GM12878 (cell line): ENCODE measurements around the gene ADAMTS18. TPM values are rescaled to one million over a fixed set of nuclear protein-coding genes. Genes with fewer than 3 reads are reported as not detected.

Source experiments
- ATAC-seq: fragments of 200-7000 bp; cut with Tn5 transposase; 3 replicates; pipeline ENCODE4 v1.9.1; 2020; ENCODE audit warnings: mild to moderate bottlenecking, moderate library complexity
- BruUV-seq: library from RNA; stranded (reverse); fragments of 400-500 nt; replicated peaks from 2 replicates; lab custom pipeline; 2021; lab: Mats Ljungman, UMichigan
- CTCF ChIA-PET: fragments of 300-600 bp; sonication (Branson Sonifier 250); formaldehyde crosslinking; extraction: SDS; loops from one replicate; lab custom pipeline; 2021; ENCODE audit warnings: inconsistent platforms; lab: Yijun Ruan, JAX
- POLR2A ChIA-PET: fragments of 350-600 bp; formaldehyde crosslinking; extraction: SDS; loops from one replicate; lab custom pipeline; 2021; ENCODE audit warnings: inconsistent platforms; lab: Charles Lee
- RAD21 ChIA-PET: fragments of 300-600 bp; sonication (Branson Sonifier 250); formaldehyde crosslinking; loops from one replicate; lab custom pipeline; 2023; ENCODE audit warnings: antibody characterized with exemption; ENCODE audit not compliant: unreplicated experiment; lab: Charles Lee
- SMC1A ChIA-PET: fragments of 300-600 bp; sonication (Branson Sonifier 250); formaldehyde crosslinking; loops from one replicate; lab custom pipeline; 2023; ENCODE audit not compliant: unreplicated experiment, uncharacterized antibody; lab: Charles Lee
- DNase-seq: peaks from one replicate; pipeline ENCODE4 v3.0.0-alpha.2; 2011; ENCODE audit warnings: low read depth, low spot score
- FAIRE-seq: peaks from 3 replicates; lab custom pipeline; 2011; peaks lifted over from hg19 to GRCh38; lab: Jason Lieb, UNC
- H2AFZ ChIP-seq: 2 replicates; pipeline ENCODE4 v1.6.0; 2011; ENCODE audit warnings: low read depth, low read length, control low read depth; ENCODE audit not compliant: control insufficient read depth
- H3K27ac ChIP-seq: 2 replicates; pipeline ENCODE4 v1.5.1; 2011; ENCODE audit warnings: control low read depth; ENCODE audit not compliant: control insufficient read depth, insufficient read depth
- H3K27me3 ChIP-seq, 2 experiments: replicated peaks in 1 of 2; 2 replicates each; pipeline versions ENCODE4 v1.6.0 to v1.6.1; 2011; ENCODE audit warnings: low read length in 1 of 2; ENCODE audit not compliant: control insufficient read depth in 2 of 2, insufficient read depth in 2 of 2
- H3K36me3 ChIP-seq, 2 experiments: 2 replicates each; pipeline ENCODE4 v1.5.1; 2011; ENCODE audit warnings: low read length in 1 of 2; ENCODE audit not compliant: control insufficient read depth in 2 of 2, insufficient read depth in 2 of 2
- H3K4me1 ChIP-seq: 2 replicates; pipeline ENCODE4 v1.6.1; 2011; ENCODE audit warnings: mild to moderate bottlenecking, low read length, moderate library complexity, mixed read lengths; ENCODE audit not compliant: control insufficient read depth, insufficient read depth
- H3K4me2 ChIP-seq: 2 replicates; pipeline ENCODE4 v1.6.0; 2011; ENCODE audit warnings: control low read depth; ENCODE audit not compliant: control insufficient read depth, insufficient read depth
- H3K4me3 ChIP-seq: fragments of 200-600 bp; sonication (generic); 2 replicates; pipeline ENCODE4 v1.5.1; 2016
- H3K79me2 ChIP-seq: 2 replicates; pipeline ENCODE4 v1.6.0; 2011; ENCODE audit warnings: low read length; ENCODE audit not compliant: control insufficient read depth, insufficient read depth
- H3K9ac ChIP-seq: 2 replicates; pipeline ENCODE4 v1.8.0; 2011; ENCODE audit warnings: low read length, control low read depth, mixed read lengths; ENCODE audit not compliant: control insufficient read depth, insufficient read depth
- H3K9me3 ChIP-seq: replicated peaks from 3 replicates; pipeline ENCODE4 v1.5.1; 2011; ENCODE audit warnings: mild to moderate bottlenecking, low read length; ENCODE audit not compliant: control insufficient read depth, insufficient read depth
- H4K20me1 ChIP-seq: 2 replicates; pipeline ENCODE4 v1.6.0; 2011; ENCODE audit not compliant: control insufficient read depth, insufficient read depth
- CHD4 ChIP-seq: fragments of 200-600 bp; sonication (generic); IDR thresholded peaks from 2 replicates; pipeline ENCODE4 v1.6.1; 2016; ENCODE audit warnings: mild to moderate bottlenecking
- ELK1 ChIP-seq: IDR thresholded peaks from 2 replicates; pipeline ENCODE4 v1.6.1; 2012; ENCODE audit warnings: low read depth, low read length, improper control_type of control experiment
- ESRRA ChIP-seq: IDR thresholded peaks from 2 replicates; pipeline ENCODE4 v1.6.1; 2012; ENCODE audit warnings: mild to moderate bottlenecking, low read length, improper control_type of control experiment
- MXI1 ChIP-seq: fragments of 150-350 bp; IDR thresholded peaks from 2 replicates; pipeline ENCODE4 v1.6.1; 2011; ENCODE audit warnings: low read depth, mild to moderate bottlenecking, inconsistent platforms, low read length, improper control_type of control experiment
- NFIC ChIP-seq: IDR thresholded peaks from 2 replicates; pipeline ENCODE4 v1.6.1; 2012; ENCODE audit warnings: low read depth, mild to moderate bottlenecking, inconsistent platforms, low read length, moderate library complexity
- NR2C1 ChIP-seq: fragments of 450-650 bp; IDR thresholded peaks from 2 replicates; pipeline ENCODE4 v1.6.1; 2017; ENCODE audit warnings: antibody characterized with exemption, mild to moderate bottlenecking, moderate library complexity
- NRF1 ChIP-seq: conservative IDR thresholded peaks from 2 replicates; pipeline ENCODE4 v1.6.1; 2011; ENCODE audit warnings: mild to moderate bottlenecking, low read depth, low read length, improper control_type of control experiment
- SMAD1 ChIP-seq: fragments of 450-650 bp; IDR thresholded peaks from 2 replicates; pipeline ENCODE4 v1.6.1; 2018; ENCODE audit warnings: mild to moderate bottlenecking, low read depth; ENCODE audit not compliant: partially characterized antibody
- SUZ12 ChIP-seq: fragments of 200-600 bp; sonication (generic); IDR thresholded peaks from one replicate; pipeline ENCODE4 v1.6.1; 2018; ENCODE audit warnings: antibody characterized with exemption, mild to moderate bottlenecking; ENCODE audit not compliant: unreplicated experiment
- YBX1 ChIP-seq: fragments of 450-650 bp; IDR thresholded peaks from 2 replicates; pipeline ENCODE4 v1.6.1; 2016; ENCODE audit warnings: antibody characterized with exemption
- YY1 ChIP-seq: IDR thresholded peaks from 2 replicates; pipeline ENCODE4 v1.6.1; 2011; ENCODE audit warnings: low read depth, mild to moderate bottlenecking, low read length
- WGBS: methylation state at CpG from one replicate; pipeline ENCODE4 v1.1.6; 2016; ENCODE audit warnings: low lambda C conversion rate; ENCODE audit not compliant: insufficient replicate concordance, insufficient coverage; ENCODE audit errors: missing lambda C conversion rate; 5-methylcytosine and 5-hydroxymethylcytosine counted together
- in situ Hi-C: fragments of 300-500 bp; cut with MboI; formaldehyde crosslinking; loops from 9 replicates; pipeline ENCODE4 v1.14.3; 2018; ENCODE audit warnings: mixed read lengths
- intact Hi-C: fragments of 100-400 bp; cut with micrococcal nuclease; formaldehyde crosslinking; loops from one replicate; pipeline ENCODE4 v1.14.2; 2022; ENCODE audit not compliant: unreplicated experiment
- polyA plus RNA-seq, 11 experiments: library from polyadenylated mRNA; depleted of rRNA in 4 of 11; unstranded in 6 of 11; stranded (reverse) in 5 of 11; fragments of >200 nt; fragmentation: Nextera tagmentation in 4 of 11; fragmentation: Illumina TruSeq in 1 of 11; extraction: Ambion mirVana in 4 of 11; extraction: Trizol in 1 of 11; gene quantifications; 1 replicate in 1 of 11; 2 replicates in 10 of 11; pipeline versions ENCODE4 v1.2.1 to v1.2.3, GENCODE V29; 2011 to 2016; ENCODE audit warnings: inconsistent platforms in 2 of 11, missing spikeins in 2 of 11, low read depth in 1 of 11
- total RNA-seq, 4 experiments: library from RNA; depleted of rRNA in 3 of 4; stranded (reverse); fragments of >200 nt in 3 of 4; fragmentation: Illumina TruSeq in 1 of 4; extraction: Trizol in 1 of 4; gene quantifications; 2 replicates each; pipeline versions ENCODE4 v1.2.1 to v1.2.3, GENCODE V29; 2013 to 2021
- TF ChIP-seq, protein P1 (sequence below): fragments of 450-650 bp; formaldehyde crosslinking; IDR thresholded peaks from 2 replicates; pipeline ENCODE4 v1.4.0; 2020; ENCODE audit warnings: mild to moderate bottlenecking, moderate library complexity
- TF ChIP-seq, protein P2 (sequence below): fragments of 450-650 bp; IDR thresholded peaks from 2 replicates; pipeline ENCODE4 v1.6.1; 2017; ENCODE audit warnings: low read depth, mild to moderate bottlenecking, moderate library complexity
- TF ChIP-seq, protein P3 (sequence below): IDR thresholded peaks from 2 replicates; pipeline ENCODE4 v1.6.1; 2011; ENCODE audit warnings: low read depth, low read length, improper control_type of control experiment, borderline replicate concordance
- TF ChIP-seq, protein P4 (sequence below): fragments of 450-650 bp; IDR thresholded peaks from 2 replicates; pipeline ENCODE4 v1.6.1; 2017; ENCODE audit warnings: mild to moderate bottlenecking

The ADAMTS18 gene
- total and polyA plus RNA-seq, 10 of the 15 experiments (the other 5 are each of a cell fraction or from before 2014, with no cell fraction given), result not detected

DNA sequence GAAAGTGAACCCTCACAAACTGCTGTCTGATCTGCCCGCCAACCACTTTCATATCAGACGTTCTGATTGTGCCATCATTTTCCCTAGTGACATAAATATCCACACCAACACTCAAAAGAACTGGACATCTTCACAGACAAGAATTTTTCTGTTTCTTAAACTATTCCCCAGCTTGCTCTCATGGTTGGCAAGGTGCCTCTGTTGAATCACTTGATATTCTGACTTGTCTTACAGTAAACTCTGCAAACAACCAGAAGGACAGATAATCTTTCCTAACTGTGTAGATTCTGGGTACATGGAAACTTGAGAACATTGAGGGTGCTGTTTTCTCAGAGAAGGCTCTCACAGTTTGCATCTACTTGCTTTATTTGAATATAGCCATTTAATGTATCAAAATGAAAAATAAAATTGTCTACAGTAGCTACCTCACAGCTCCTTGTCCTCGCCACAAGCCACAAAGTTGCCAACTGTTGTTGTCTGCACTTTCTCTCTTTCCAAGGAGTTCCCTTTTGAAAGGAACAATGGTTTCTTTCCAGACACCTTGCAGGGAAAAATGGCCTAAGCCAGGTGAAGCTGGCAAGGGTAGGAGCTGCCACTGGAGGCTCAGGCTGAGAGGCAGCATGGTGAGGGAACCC, 46.0 kb upstream of the ADAMTS18 start:
- Histone ChIP-seq H3K79me2 (no peaks in the 10 kb centered on the region), H3K9ac (no peak overlapping the region), H3K4me3 (no peak overlapping the region), H3K4me2 (no peak overlapping the region), H2AFZ (no peak overlapping the region), H3K27me3 (no peaks in the 10 kb centered on the region), H4K20me1 (no peaks in the 10 kb centered on the region), H3K36me3 (no peaks in the 10 kb centered on the region), H3K9me3 (no peaks in the 10 kb centered on the region), H3K4me1 (no peaks in the 10 kb centered on the region), H3K27ac (no peak overlapping the region)
- ChIA-PET CTCF (no interaction called here), POLR2A (no interaction called here), RAD21 (no interaction called here), SMC1A (interaction anchor here (1.8 kb wide), 1 partner anchor 23 kb away, joined by 3 read pairs; no protein-coding TSS in a partner anchor)
- no peak for DNase-seq
- no peak for FAIRE-seq
- in situ Hi-C loops, result no loop called here
- ATAC-seq, result no peak
- intact Hi-C loops, result no loop called here
- no TSS peak for BruUV-seq
- 33% methylated on average over 3 of the region's 3 CpGs for WGBS
- no peak for TF ChIP-seq YBX1
- TF ChIP-seq ELK1, result no peak
- TF ChIP-seq MXI1, result no peak
- no peak for TF ChIP-seq NR2C1
- no peak for TF ChIP-seq ESRRA
- TF ChIP-seq, protein P1, sequence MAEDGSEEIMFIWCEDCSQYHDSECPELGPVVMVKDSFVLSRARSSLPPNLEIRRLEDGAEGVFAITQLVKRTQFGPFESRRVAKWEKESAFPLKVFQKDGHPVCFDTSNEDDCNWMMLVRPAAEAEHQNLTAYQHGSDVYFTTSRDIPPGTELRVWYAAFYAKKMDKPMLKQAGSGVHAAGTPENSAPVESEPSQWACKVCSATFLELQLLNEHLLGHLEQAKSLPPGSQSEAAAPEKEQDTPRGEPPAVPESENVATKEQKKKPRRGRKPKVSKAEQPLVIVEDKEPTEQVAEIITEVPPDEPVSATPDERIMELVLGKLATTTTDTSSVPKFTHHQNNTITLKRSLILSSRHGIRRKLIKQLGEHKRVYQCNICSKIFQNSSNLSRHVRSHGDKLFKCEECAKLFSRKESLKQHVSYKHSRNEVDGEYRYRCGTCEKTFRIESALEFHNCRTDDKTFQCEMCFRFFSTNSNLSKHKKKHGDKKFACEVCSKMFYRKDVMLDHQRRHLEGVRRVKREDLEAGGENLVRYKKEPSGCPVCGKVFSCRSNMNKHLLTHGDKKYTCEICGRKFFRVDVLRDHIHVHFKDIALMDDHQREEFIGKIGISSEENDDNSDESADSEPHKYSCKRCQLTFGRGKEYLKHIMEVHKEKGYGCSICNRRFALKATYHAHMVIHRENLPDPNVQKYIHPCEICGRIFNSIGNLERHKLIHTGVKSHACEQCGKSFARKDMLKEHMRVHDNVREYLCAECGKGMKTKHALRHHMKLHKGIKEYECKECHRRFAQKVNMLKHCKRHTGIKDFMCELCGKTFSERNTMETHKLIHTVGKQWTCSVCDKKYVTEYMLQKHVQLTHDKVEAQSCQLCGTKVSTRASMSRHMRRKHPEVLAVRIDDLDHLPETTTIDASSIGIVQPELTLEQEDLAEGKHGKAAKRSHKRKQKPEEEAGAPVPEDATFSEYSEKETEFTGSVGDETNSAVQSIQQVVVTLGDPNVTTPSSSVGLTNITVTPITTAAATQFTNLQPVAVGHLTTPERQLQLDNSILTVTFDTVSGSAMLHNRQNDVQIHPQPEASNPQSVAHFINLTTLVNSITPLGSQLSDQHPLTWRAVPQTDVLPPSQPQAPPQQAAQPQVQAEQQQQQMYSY (CRISPR knock-in tag), result no peak
- TF ChIP-seq, protein P2, sequence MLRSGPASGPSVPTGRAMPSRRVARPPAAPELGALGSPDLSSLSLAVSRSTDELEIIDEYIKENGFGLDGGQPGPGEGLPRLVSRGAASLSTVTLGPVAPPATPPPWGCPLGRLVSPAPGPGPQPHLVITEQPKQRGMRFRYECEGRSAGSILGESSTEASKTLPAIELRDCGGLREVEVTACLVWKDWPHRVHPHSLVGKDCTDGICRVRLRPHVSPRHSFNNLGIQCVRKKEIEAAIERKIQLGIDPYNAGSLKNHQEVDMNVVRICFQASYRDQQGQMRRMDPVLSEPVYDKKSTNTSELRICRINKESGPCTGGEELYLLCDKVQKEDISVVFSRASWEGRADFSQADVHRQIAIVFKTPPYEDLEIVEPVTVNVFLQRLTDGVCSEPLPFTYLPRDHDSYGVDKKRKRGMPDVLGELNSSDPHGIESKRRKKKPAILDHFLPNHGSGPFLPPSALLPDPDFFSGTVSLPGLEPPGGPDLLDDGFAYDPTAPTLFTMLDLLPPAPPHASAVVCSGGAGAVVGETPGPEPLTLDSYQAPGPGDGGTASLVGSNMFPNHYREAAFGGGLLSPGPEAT, result no peak
- no peak for TF ChIP-seq SUZ12
- TF ChIP-seq NFIC, result no peak
- no peak for TF ChIP-seq YY1
- TF ChIP-seq, protein P3, sequence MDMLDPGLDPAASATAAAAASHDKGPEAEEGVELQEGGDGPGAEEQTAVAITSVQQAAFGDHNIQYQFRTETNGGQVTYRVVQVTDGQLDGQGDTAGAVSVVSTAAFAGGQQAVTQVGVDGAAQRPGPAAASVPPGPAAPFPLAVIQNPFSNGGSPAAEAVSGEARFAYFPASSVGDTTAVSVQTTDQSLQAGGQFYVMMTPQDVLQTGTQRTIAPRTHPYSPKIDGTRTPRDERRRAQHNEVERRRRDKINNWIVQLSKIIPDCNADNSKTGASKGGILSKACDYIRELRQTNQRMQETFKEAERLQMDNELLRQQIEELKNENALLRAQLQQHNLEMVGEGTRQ, result no peak
- no peak for TF ChIP-seq NRF1
- TF ChIP-seq, protein P4, sequence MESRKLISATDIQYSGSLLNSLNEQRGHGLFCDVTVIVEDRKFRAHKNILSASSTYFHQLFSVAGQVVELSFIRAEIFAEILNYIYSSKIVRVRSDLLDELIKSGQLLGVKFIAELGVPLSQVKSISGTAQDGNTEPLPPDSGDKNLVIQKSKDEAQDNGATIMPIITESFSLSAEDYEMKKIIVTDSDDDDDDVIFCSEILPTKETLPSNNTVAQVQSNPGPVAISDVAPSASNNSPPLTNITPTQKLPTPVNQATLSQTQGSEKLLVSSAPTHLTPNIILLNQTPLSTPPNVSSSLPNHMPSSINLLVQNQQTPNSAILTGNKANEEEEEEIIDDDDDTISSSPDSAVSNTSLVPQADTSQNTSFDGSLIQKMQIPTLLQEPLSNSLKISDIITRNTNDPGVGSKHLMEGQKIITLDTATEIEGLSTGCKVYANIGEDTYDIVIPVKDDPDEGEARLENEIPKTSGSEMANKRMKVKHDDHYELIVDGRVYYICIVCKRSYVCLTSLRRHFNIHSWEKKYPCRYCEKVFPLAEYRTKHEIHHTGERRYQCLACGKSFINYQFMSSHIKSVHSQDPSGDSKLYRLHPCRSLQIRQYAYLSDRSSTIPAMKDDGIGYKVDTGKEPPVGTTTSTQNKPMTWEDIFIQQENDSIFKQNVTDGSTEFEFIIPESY, result no peak
- no peak for TF ChIP-seq SMAD1
- no peak for TF ChIP-seq CHD4
